Activated T-helper 1 cell treated with Interleukin-2 at 50 U/mL for 16 hours (primary cell): ENCODE measurements around the gene MORC1.

Experiments used
- DNase-seq: peaks from one replicate; pipeline ENCODE4 v3.0.0-alpha.2; 2020; ENCODE audit warnings: low read depth

MORC1 gene

GRCh38 chr3:109033000-109033660, 84.8 kb downstream of the MORC1 start:
- no peak for DNase-seq

- DNase-seq: no peak
Observed at GRCh38 chr3:109028753-109029152, 89.2 kb downstream of the MORC1 start.

GRCh38 chr3:109026821-109027220, 91.1 kb downstream of the MORC1 start:
- DNase-seq: no peak

GRCh38 chr3:109025896-109026295, 92.0 kb downstream of the MORC1 start:
- no peak for DNase-seq

GRCh38 chr3:109023656-109024254, 94.2 kb downstream of the MORC1 start:
- no peak for DNase-seq

- no peak for DNase-seq
Observed at GRCh38 chr3:109023167-109023566, 94.8 kb downstream of the MORC1 start.

- no peak for DNase-seq
Observed at GRCh38 chr3:109021556-109021955, 96.4 kb downstream of the MORC1 start.

GRCh38 chr3:109018828-109019227, 99.1 kb downstream of the MORC1 start:
- no peak for DNase-seq

- DNase-seq: no peak
Observed at GRCh38 chr3:109005443-109005842, 112.5 kb downstream of the MORC1 start.

- no peak for DNase-seq
Observed at GRCh38 chr3:108998436-108998835, 119.5 kb downstream of the MORC1 start.

GRCh38 chr3:108985844-108986243, 132.1 kb downstream of the MORC1 start:
- DNase-seq: no peak

- no peak for DNase-seq
Observed at GRCh38 chr3:108983051-108983450, 134.9 kb downstream of the MORC1 start.

GRCh38 chr3:108976058-108976457, 141.9 kb downstream of the MORC1 start:
- DNase-seq: no peak

- no peak for DNase-seq
Observed at GRCh38 chr3:108973019-108973418, 144.9 kb downstream of the MORC1 start.

- no peak for DNase-seq
Observed at GRCh38 chr3:108972482-108972881, 145.5 kb downstream of the MORC1 start.

- no peak for DNase-seq
Observed at GRCh38 chr3:108970561-108970960, 147.4 kb downstream of the MORC1 start.

GRCh38 chr3:108966773-108967172, 151.2 kb downstream of the MORC1 start:
- no peak for DNase-seq

- DNase-seq: no peak
Observed at GRCh38 chr3:108959017-108959416, 158.9 kb downstream of the MORC1 start.

- no peak for DNase-seq
Observed at GRCh38 chr3:108953700-108954099, 164.2 kb downstream of the MORC1 start, which contains the start of gene GUCA1C. Gene GUCA1C (minus strand): TSS chr3:108953879. CDS start chr3:108953762, 117 bp downstream.

- no peak for DNase-seq
Observed at GRCh38 chr3:108953210-108953609, 164.7 kb downstream of the MORC1 start.

GRCh38 chr3:108951820-108952501, 166.0 kb downstream of the MORC1 start:
- DNase-seq: no peak

- DNase-seq: no peak
Observed at GRCh38 chr3:108947855-108948254, 170.1 kb downstream of the MORC1 start.
